OCI-LY3 (cell line): ENCODE results near the gene RNH1.

Experiments used
- EZH2phosphoT487 ChIP-seq: fragments of 200-600 bp; shearing (Covaris generic); IDR thresholded peaks from 2 replicates; pipeline ENCODE4 v1.6.1; 2018; ENCODE audit warnings: antibody characterized with exemption, mixed run types, low read depth
- TF ChIP-seq, protein P1 (sequence below): fragments of 200-600, 300-600 bp; sonication (generic); IDR thresholded peaks from 2 replicates; pipeline ENCODE4 v1.5.1; 2014; ENCODE audit warnings: antibody characterized with exemption, low read length, low read depth

DNA sequence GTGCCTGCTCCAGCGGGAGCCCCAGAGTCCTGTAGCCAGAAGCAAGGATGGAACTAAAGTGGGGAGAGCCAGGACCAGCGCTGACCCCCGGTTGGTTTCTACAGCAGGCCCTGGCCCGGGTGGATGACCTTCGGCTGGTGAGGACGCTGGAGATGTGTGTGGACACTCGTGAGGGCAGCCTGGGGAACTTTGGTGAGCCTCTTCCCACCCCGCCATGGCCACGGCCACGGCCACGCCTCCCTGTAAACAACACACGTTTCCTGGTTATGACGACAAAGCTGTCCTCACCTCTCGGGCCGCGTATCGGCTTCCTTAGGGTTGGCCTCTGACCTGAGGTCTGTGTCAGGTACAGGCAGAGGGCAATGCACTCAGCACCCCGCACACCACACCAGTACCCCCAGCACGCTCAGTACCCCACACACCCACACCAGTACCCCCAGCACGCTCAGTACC, 34.4 kb upstream of the RNH1 start:
- TF ChIP-seq, protein P1, sequence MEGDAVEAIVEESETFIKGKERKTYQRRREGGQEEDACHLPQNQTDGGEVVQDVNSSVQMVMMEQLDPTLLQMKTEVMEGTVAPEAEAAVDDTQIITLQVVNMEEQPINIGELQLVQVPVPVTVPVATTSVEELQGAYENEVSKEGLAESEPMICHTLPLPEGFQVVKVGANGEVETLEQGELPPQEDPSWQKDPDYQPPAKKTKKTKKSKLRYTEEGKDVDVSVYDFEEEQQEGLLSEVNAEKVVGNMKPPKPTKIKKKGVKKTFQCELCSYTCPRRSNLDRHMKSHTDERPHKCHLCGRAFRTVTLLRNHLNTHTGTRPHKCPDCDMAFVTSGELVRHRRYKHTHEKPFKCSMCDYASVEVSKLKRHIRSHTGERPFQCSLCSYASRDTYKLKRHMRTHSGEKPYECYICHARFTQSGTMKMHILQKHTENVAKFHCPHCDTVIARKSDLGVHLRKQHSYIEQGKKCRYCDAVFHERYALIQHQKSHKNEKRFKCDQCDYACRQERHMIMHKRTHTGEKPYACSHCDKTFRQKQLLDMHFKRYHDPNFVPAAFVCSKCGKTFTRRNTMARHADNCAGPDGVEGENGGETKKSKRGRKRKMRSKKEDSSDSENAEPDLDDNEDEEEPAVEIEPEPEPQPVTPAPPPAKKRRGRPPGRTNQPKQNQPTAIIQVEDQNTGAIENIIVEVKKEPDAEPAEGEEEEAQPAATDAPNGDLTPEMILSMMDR, result no peak
- TF ChIP-seq EZH2phosphoT487, result no peak
